PC-3 (cell line): ENCODE measurements around the gene LGALS9B. TPM values are rescaled to one million over a fixed set of nuclear protein-coding genes. Genes with fewer than 3 reads are reported as not detected.
"Not testable (repeated sequence)": the region's sequence is repeated elsewhere in the genome, so short reads cannot be mapped to it uniquely, and the experiment has no call there.

Experiments
- ATAC-seq: fragments of 200-7000 bp; cut with Tn5 transposase; 2 replicates; pipeline ENCODE4 v1.9.1; 2020; ENCODE audit warnings: mild to moderate bottlenecking, moderate library complexity
- Bru-seq: library from RNA; stranded (reverse); fragments of 400-500 nt; gene quantifications from one replicate; lab custom pipeline; 2021; lab: Mats Ljungman, UMichigan
- BruChase-seq, 2 experiments: library from RNA; stranded (reverse); fragments of 400-500 nt; gene quantifications; one replicate each; lab custom pipeline; 2021; lab: Mats Ljungman, UMichigan
- BruUV-seq: library from RNA; stranded (reverse); fragments of 400-500 nt; replicated peaks from 2 replicates; lab custom pipeline; 2021; lab: Mats Ljungman, UMichigan
- CTCF ChIA-PET: fragments of 300-600 bp; sonication (Branson Sonifier 250); formaldehyde crosslinking; loops from one replicate; lab custom pipeline; 2022; ENCODE audit warnings: antibody characterized with exemption; lab: Charles Lee
- POLR2A ChIA-PET: fragments of 300-600 bp; sonication (Branson Sonifier 250); formaldehyde crosslinking; loops from one replicate; lab custom pipeline; 2022; ENCODE audit warnings: antibody characterized with exemption; ENCODE audit not compliant: unreplicated experiment; lab: Charles Lee
- DNase-seq: peaks from one replicate; pipeline ENCODE4 v3.0.0-alpha.2; 2015
- H2AFZ ChIP-seq: fragments of 300-600 bp; sonication (generic); 2 replicates; pipeline ENCODE4 v1.6.0; 2016; ENCODE audit warnings: antibody characterized with exemption, low read length
- H3F3A ChIP-seq: fragments of 300-600 bp; sonication (generic); one replicate; pipeline ENCODE4 v1.6.0; 2017; ENCODE audit warnings: antibody characterized with exemption, low read length, control low read depth, mild to moderate bottlenecking; ENCODE audit not compliant: unreplicated experiment
- H3K27ac ChIP-seq: fragments of 300-600 bp; sonication (generic); 2 replicates; pipeline ENCODE4 v1.5.1; 2016; ENCODE audit warnings: mild to moderate bottlenecking, low read length
- H3K27me3 ChIP-seq: fragments of 300-600 bp; sonication (generic); 2 replicates; pipeline ENCODE4 v1.6.1; 2016; ENCODE audit warnings: low read length, mixed read lengths
- H3K36me3 ChIP-seq: fragments of 300-600 bp; sonication (generic); 2 replicates; pipeline ENCODE4 v1.6.1; 2016; ENCODE audit warnings: low read depth, mixed run types, low read length, mixed read lengths
- H3K4me1 ChIP-seq: fragments of 300-600 bp; sonication (generic); 2 replicates; pipeline ENCODE4 v1.5.1; 2016; ENCODE audit warnings: low read length; ENCODE audit not compliant: insufficient read depth
- H3K4me2 ChIP-seq: fragments of 300-600 bp; sonication (generic); 2 replicates; pipeline ENCODE4 v1.6.0; 2016; ENCODE audit warnings: low read length
- H3K4me3 ChIP-seq: fragments of 300-600 bp; sonication (generic); 2 replicates; pipeline ENCODE4 v1.5.1; 2016; ENCODE audit warnings: mild to moderate bottlenecking, low read length, mixed read lengths
- H3K79me2 ChIP-seq: fragments of 300-600 bp; sonication (generic); 2 replicates; pipeline ENCODE4 v1.6.1; 2017; ENCODE audit warnings: low read length, mixed read lengths
- H3K9ac ChIP-seq: fragments of 300-600 bp; sonication (generic); 2 replicates; pipeline ENCODE4 v1.6.0; 2016; ENCODE audit warnings: mild to moderate bottlenecking, low read length
- H3K9me2 ChIP-seq: fragments of 300-600 bp; sonication (generic); replicated peaks from 2 replicates; pipeline ENCODE4 v1.6.1; 2016; ENCODE audit warnings: mixed run types, low read length, mixed read lengths
- H3K9me3 ChIP-seq: fragments of 300-600 bp; sonication (generic); 2 replicates; pipeline ENCODE4 v1.6.1; 2016; ENCODE audit warnings: low read length, mixed read lengths
- H4K20me1 ChIP-seq: fragments of 300-600 bp; sonication (generic); 2 replicates; pipeline ENCODE4 v1.6.1; 2016; ENCODE audit warnings: low read length, mixed read lengths
- intact Hi-C: fragments of 100-400 bp; cut with micrococcal nuclease; formaldehyde crosslinking; loops from 2 replicates; pipeline ENCODE4 v1.9.0; 2023
- long read RNA-seq: library from polyadenylated mRNA; unstranded; transcript quantifications from one replicate; pipeline ENCODE4 v2.0.0, GENCODE V29; 2021; ENCODE audit not compliant: unreplicated experiment
- total RNA-seq: library from RNA; depleted of rRNA; stranded (reverse); fragments of >200 nt; gene quantifications from 2 replicates; pipeline ENCODE4 v1.2.3, GENCODE V29; 2014; rRNA removed

Gene LGALS9B
- total RNA-seq (not detected in 2 replicates), Bru-seq, nascent RNA (not detected), BruChase-seq, experiment 1, labeled RNA remaining after a 6-hour chase (not detected), BruChase-seq, experiment 2, labeled RNA remaining after a 2-hour chase (not detected)
- long read RNA-seq, result 0 reads

- POLR2A ChIA-PET, H3K9ac ChIP-seq, CTCF ChIA-PET, H3K4me1 ChIP-seq, DNase-seq, H3F3A ChIP-seq, BruUV-seq, H3K27ac ChIP-seq, H4K20me1 ChIP-seq, H3K27me3 ChIP-seq, H3K4me3 ChIP-seq, H3K9me3 ChIP-seq, H3K4me2 ChIP-seq, H3K9me2 ChIP-seq, H3K36me3 ChIP-seq, intact Hi-C loops, H2AFZ ChIP-seq, H3K79me2 ChIP-seq: not testable (repeated sequence)
- peak; percentile 29; the same call in 1 of the 2 replicates for ATAC-seq
Observed at GRCh38 chr17:20467447-20467846, at the start of gene LGALS9B. LGALS9B (minus strand) TSS chr17:20467539; CDS start chr17:20467470, 69 bp downstream.

- H3K4me1 ChIP-seq, ATAC-seq, H3K36me3 ChIP-seq, H3K4me3 ChIP-seq, BruUV-seq, H3K79me2 ChIP-seq, H3K9me3 ChIP-seq, H3F3A ChIP-seq, H2AFZ ChIP-seq, H3K4me2 ChIP-seq, intact Hi-C loops, DNase-seq, H3K27ac ChIP-seq, POLR2A ChIA-PET, CTCF ChIA-PET, H3K9ac ChIP-seq, H3K9me2 ChIP-seq, H3K27me3 ChIP-seq, H4K20me1 ChIP-seq: not testable (repeated sequence)
Observed at GRCh38 chr17:20516986-20517385, 49.6 kb upstream of the LGALS9B start.

GRCh38 chr17:20515099-20515498, 47.8 kb upstream of the LGALS9B start:
- ATAC-seq, CTCF ChIA-PET, BruUV-seq, H3K4me1 ChIP-seq, H3K36me3 ChIP-seq, H3K79me2 ChIP-seq, H3K27me3 ChIP-seq, H3K27ac ChIP-seq, H3K9me2 ChIP-seq, H2AFZ ChIP-seq, DNase-seq, intact Hi-C loops, H3K9me3 ChIP-seq, POLR2A ChIA-PET, H4K20me1 ChIP-seq, H3K4me2 ChIP-seq, H3K4me3 ChIP-seq, H3K9ac ChIP-seq, H3F3A ChIP-seq: not testable (repeated sequence)

DNA sequence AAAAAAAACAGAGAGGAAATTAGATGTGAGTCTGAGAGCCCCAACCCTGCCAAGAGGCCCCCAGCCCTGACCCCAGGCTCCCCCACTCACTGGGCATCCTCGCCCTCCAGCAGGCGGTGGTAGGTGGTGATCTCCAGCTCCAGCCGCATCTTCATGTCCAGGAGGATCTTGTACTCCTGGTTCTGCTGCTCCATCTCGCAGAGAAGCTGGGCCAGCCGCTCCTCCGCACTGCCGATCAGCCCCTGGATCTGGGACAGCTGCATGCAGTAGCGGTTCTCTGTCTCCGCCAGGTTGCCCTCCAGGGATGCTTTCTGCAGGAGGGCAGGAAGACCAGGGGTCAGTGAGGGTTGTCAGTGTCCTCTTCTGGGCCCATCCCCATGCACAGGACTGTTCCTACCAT, 46.2 kb upstream of the LGALS9B start:
- ATAC-seq, H2AFZ ChIP-seq, H3F3A ChIP-seq, CTCF ChIA-PET, H3K79me2 ChIP-seq, intact Hi-C loops, H3K9me2 ChIP-seq, DNase-seq, H3K9ac ChIP-seq, BruUV-seq, H3K27ac ChIP-seq, H3K9me3 ChIP-seq, POLR2A ChIA-PET, H3K4me3 ChIP-seq, H3K4me2 ChIP-seq, H4K20me1 ChIP-seq, H3K27me3 ChIP-seq, H3K4me1 ChIP-seq, H3K36me3 ChIP-seq: not testable (repeated sequence)

- H3F3A ChIP-seq, H3K9me2 ChIP-seq, BruUV-seq, H3K36me3 ChIP-seq, H3K4me3 ChIP-seq, POLR2A ChIA-PET, H4K20me1 ChIP-seq, intact Hi-C loops, DNase-seq, H3K27ac ChIP-seq, H3K4me1 ChIP-seq, H3K9ac ChIP-seq, H2AFZ ChIP-seq, CTCF ChIA-PET, H3K79me2 ChIP-seq, H3K9me3 ChIP-seq, H3K27me3 ChIP-seq, ATAC-seq, H3K4me2 ChIP-seq: not testable (repeated sequence)
Observed at GRCh38 chr17:20512378-20512777, 45.0 kb upstream of the LGALS9B start.

DNA sequence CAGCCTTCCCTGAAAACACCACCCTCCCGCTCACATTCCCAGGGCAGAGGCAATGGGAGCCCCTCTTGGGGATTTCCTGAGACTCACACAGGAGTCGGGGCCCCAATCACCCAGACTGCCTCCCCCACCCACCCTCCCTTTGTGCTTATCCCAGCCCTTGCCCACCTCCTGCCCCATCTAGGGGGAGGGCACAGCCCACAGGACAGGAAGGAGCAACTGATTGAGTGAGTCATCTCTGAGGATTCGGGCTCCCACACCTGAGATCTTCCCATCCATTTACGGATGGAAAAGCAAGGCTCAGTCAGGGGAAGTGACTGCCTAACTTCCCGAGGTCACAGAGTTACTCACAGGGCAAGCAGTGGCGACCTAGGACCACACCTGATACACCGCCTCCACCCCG, 44.4 kb upstream of the LGALS9B start:
- BruUV-seq, ATAC-seq, H3K4me2 ChIP-seq, H3K4me1 ChIP-seq, POLR2A ChIA-PET, H4K20me1 ChIP-seq, CTCF ChIA-PET, H3K9me3 ChIP-seq, H3K4me3 ChIP-seq, H3F3A ChIP-seq, intact Hi-C loops, H3K79me2 ChIP-seq, H3K9ac ChIP-seq, H3K36me3 ChIP-seq, H3K27ac ChIP-seq, H3K27me3 ChIP-seq, H2AFZ ChIP-seq, DNase-seq, H3K9me2 ChIP-seq: not testable (repeated sequence)

GRCh38 chr17:20505333-20505732, 38.0 kb upstream of the LGALS9B start:
- H3K36me3 ChIP-seq, H3K4me3 ChIP-seq, intact Hi-C loops, H3K79me2 ChIP-seq, H3K9ac ChIP-seq, ATAC-seq, H2AFZ ChIP-seq, H3K27ac ChIP-seq, H4K20me1 ChIP-seq, H3K4me1 ChIP-seq, H3F3A ChIP-seq, H3K27me3 ChIP-seq, H3K9me3 ChIP-seq, H3K9me2 ChIP-seq, H3K4me2 ChIP-seq, BruUV-seq, POLR2A ChIA-PET, DNase-seq, CTCF ChIA-PET: not testable (repeated sequence)
